Measurements from ENCODE around the gene FRAT1. TPM values are rescaled to one million over a fixed set of nuclear protein-coding genes. Genes with fewer than 3 reads are reported as not detected.
A peak's percentile ranks its signal among the peaks of the same experiment; 100 is the strongest.

Gene FRAT1
- total RNA-seq, 2 experiments from 2014 or later = 3.0 to 3.2 TPM

DNA sequence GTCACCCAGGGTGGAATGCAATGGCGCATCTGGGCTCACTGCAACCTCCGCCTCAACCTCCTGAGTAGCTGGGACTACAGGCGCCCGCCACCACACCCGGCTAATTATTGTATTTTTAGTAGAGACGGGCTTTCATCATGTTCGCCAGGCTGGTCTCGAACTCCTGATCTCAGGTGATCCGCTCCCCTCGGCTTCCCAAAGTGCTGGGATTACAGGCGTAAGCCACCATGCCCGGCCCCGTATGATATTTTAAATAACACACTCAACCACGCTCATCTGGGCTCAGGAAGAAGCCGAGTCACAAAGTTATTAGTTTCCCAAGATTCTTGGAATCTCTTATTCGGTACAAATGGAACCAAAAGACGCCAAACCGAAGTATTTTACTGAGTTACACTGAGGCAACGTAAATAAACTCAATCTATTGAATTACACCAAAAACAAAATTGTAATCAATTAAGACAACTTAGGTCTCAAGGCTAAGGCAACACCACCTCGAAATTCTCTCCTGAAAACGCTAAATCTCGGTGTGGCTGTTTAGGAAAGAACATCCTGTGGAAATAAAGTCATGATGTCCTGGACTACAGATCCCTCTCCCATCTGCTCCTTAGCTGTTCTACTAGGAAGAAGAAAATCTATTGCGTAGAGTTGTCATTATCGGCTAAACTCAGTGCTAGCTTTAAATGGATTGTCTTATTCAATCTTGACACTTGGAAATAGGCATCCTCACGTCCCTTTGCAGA is 27.5 kb upstream of the FRAT1 start:
- TF ChIP-seq, protein P1, sequence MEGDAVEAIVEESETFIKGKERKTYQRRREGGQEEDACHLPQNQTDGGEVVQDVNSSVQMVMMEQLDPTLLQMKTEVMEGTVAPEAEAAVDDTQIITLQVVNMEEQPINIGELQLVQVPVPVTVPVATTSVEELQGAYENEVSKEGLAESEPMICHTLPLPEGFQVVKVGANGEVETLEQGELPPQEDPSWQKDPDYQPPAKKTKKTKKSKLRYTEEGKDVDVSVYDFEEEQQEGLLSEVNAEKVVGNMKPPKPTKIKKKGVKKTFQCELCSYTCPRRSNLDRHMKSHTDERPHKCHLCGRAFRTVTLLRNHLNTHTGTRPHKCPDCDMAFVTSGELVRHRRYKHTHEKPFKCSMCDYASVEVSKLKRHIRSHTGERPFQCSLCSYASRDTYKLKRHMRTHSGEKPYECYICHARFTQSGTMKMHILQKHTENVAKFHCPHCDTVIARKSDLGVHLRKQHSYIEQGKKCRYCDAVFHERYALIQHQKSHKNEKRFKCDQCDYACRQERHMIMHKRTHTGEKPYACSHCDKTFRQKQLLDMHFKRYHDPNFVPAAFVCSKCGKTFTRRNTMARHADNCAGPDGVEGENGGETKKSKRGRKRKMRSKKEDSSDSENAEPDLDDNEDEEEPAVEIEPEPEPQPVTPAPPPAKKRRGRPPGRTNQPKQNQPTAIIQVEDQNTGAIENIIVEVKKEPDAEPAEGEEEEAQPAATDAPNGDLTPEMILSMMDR (IDR thresholded peaks at IDR 0.05) = no peak
- intact Hi-C loops (cut with micrococcal nuclease) = no loop called here
- H3K27me3 Mint-ChIP-seq = peaks cover 2% of the 10 kb centered on the region
- H3K4me3 Mint-ChIP-seq = peak overlapping the region; percentile 88
- DNase-seq (no peak), ATAC-seq (no peak)
- CTCF ChIA-PET = interaction anchor here (1.2 to 1.9 kb wide), 2 partner anchors 13 to 57 kb away, joined by 3 to 15 read pairs; no protein-coding TSS in a partner anchor
- H3K36me3 Mint-ChIP-seq (ENCODE audit: low read depth) = peaks cover 11% of the 10 kb centered on the region
- POLR2A ChIA-PET = interaction anchor here (0.8 to 2.5 kb wide), 3 partner anchors 28 to 42 kb away, joined by 3 to 17 read pairs (median 8); partner anchors contain the start of gene FRAT1
- peak overlapping the region; percentile 80 for H3K27ac Mint-ChIP-seq
- H3K4me1 Mint-ChIP-seq (ENCODE audit: low read depth) = peaks cover 16% of the 10 kb centered on the region
- no peaks in the 10 kb centered on the region for H3K9me3 Mint-ChIP-seq

DNA sequence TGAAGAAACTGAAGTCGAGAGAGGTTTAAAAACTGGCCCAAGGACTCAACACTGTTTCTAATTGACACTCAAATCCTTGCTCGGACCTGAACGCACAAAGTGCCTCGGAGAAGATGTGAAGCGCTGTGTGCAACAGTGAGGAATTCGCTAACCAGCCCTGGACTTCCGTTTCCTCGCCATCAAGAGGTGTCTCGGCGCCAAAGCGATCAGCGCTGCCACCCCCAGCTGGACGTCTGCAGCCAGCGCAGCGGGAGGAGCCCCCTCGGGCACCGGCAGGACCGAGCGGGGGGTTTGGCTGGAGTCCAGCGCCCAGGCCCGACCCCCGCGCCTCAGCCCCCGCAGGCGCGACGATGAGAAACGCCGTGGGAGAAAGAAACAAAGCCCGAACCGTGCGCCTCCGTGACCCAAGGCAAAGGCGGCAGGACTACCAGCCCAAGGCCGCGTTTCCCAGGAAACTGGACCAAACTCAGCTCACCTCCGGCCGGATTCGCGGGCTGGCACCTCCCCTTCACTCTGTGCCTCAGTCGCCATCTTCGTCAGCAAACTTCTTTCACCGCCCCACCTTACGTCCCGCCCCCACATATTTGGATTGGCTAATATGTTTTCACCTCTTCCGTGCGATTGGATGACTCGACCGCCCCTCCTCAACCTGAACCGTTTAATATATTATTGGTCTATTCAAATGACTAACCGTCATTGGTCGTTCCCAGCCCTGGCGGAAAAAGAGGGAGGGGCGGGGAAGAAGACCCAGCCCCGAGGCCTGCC is 26.8 kb upstream of the FRAT1 start, which contains the start of gene ARHGAP19:
Gene ARHGAP19 (minus strand): TSS at position 541 of the 765 bp plus-strand sequence. CDS start 10 bp downstream, at position 531.
- DNase-seq (peak; percentile 98), ATAC-seq (peak; percentile 99)
- no peaks in the 10 kb centered on the region for H3K9me3 Mint-ChIP-seq
- CTCF ChIA-PET = interaction anchor here (1.2 to 1.9 kb wide), 2 partner anchors 14 to 57 kb away, joined by 3 to 15 read pairs; no protein-coding TSS in a partner anchor
- intact Hi-C loops (cut with micrococcal nuclease) = no loop called here
- H3K4me1 Mint-ChIP-seq (ENCODE audit: low read depth) = peaks cover 16% of the 10 kb centered on the region
- H3K27ac Mint-ChIP-seq = peak within 1 kb of the TSS; percentile 87
- TF ChIP-seq, protein P1 (IDR thresholded peaks at IDR 0.05) = no peak
- peak within 1 kb of the TSS; percentile 88 for H3K4me3 Mint-ChIP-seq
- H3K27me3 Mint-ChIP-seq = peaks cover 2% of the 10 kb centered on the region
- POLR2A ChIA-PET = interaction anchor here (0.8 to 2.5 kb wide), 3 partner anchors 27 to 41 kb away, joined by 3 to 17 read pairs (median 8); partner anchors contain the start of gene FRAT1
- peaks cover 8% of the 10 kb centered on the region for H3K36me3 Mint-ChIP-seq (ENCODE audit: low read depth)

DNA sequence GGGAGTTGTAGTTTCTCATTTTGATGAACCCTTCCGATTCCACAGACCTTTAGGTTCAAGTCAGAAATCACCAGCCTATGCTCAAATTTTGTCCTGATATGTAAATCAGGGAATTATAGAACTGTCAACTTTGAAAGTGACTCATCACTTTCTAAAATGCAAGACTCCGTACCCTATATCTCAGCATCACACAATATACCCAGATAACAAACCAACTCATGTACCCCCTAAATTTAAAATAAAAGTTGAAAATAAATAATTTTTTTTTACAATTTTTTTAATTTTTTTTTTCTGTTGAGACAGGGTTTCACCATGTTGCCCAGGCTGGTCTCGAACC is 26.2 kb upstream of the FRAT1 start:
- intact Hi-C loops (cut with micrococcal nuclease) = no loop called here
- POLR2A ChIA-PET = interaction anchor here (2.5 kb wide), 1 partner anchor 27 kb away, joined by 17 read pairs; the partner anchor contains the start of gene FRAT1
- H3K9me3 Mint-ChIP-seq = no peaks in the 10 kb centered on the region
- H3K4me3 Mint-ChIP-seq = peak overlapping the region; percentile 88
- H3K4me1 Mint-ChIP-seq (ENCODE audit: low read depth) = peaks cover 16% of the 10 kb centered on the region
- peak overlapping the region; percentile 87 for H3K27ac Mint-ChIP-seq
- peaks cover 8% of the 10 kb centered on the region for H3K36me3 Mint-ChIP-seq (ENCODE audit: low read depth)
- CTCF ChIA-PET = interaction anchor here (1.2 to 1.9 kb wide), 2 partner anchors 14 to 58 kb away, joined by 3 to 15 read pairs; no protein-coding TSS in a partner anchor
- DNase-seq (no peak), ATAC-seq (no peak)
- TF ChIP-seq, protein P1 (IDR thresholded peaks at IDR 0.05) = no peak
- peaks cover 2% of the 10 kb centered on the region for H3K27me3 Mint-ChIP-seq

DNA sequence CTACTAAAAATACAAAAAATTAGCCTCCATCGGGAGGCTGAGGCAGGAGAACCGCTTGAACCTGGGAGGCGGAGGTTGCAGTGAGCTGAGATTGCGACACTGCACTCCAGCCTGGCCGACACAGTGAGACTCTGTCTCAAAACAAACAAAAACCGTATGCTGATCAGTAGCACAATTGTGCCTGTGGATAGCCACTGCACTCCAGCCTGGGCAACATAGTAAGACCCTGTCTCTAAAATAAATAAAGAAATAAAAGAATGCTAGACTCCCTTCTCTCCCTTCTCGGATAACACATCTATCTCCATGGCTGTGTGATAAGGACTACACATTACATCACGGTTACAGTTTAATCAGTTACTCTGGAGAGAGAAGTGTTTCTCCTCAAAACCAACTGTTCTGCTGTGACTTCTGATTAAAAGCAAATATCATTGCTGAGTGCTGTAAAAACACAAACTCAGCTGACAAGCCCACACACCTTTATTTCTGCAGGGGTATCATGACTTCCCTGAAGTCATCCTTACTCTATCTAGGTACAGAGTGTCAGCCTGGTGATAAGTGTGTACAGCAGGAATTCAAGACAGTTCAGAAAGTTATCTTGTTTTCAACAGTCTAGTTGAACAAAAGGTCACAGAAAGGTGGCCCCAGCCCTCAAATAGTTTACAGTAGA is 21.4 kb upstream of the FRAT1 start:
- TF ChIP-seq, protein P1 (IDR thresholded peaks at IDR 0.05) = no peak
- no peak overlapping the region for H3K4me3 Mint-ChIP-seq
- no peaks in the 10 kb centered on the region for H3K9me3 Mint-ChIP-seq
- no peak for ATAC-seq
- H3K27me3 Mint-ChIP-seq = peaks cover 2% of the 10 kb centered on the region
- POLR2A ChIA-PET = no interaction called here
- no peaks in the 10 kb centered on the region for H3K36me3 Mint-ChIP-seq (ENCODE audit: low read depth)
- DNase-seq = no peak
- no peak overlapping the region for H3K27ac Mint-ChIP-seq
- H3K4me1 Mint-ChIP-seq (ENCODE audit: low read depth) = peaks cover 2% of the 10 kb centered on the region
- CTCF ChIA-PET = no interaction called here
- intact Hi-C loops (cut with micrococcal nuclease) = no loop called here
